A673 (cell line): ENCODE measurements around the gene ENTPD8. TPM values are rescaled to one million over a fixed set of nuclear protein-coding genes. Genes with fewer than 3 reads are reported as not detected.
"Not testable (repeated sequence)": the region's sequence is repeated elsewhere in the genome, so short reads cannot be mapped to it uniquely, and the experiment has no call there.

Source experiments
- BruUV-seq: library from RNA; stranded (reverse); fragments of 400-500 nt; replicated peaks from 2 replicates; lab custom pipeline; 2021; lab: Mats Ljungman, UMichigan
- CTCF ChIA-PET: fragments of 300-600 bp; sonication (Branson Sonifier 250); formaldehyde crosslinking; loops from one replicate; lab custom pipeline; 2022; ENCODE audit warnings: antibody characterized with exemption; lab: Charles Lee
- POLR2A ChIA-PET: fragments of 300-600 bp; sonication (Branson Sonifier 250); formaldehyde crosslinking; loops from one replicate; lab custom pipeline; 2022; ENCODE audit warnings: antibody characterized with exemption; ENCODE audit not compliant: low non-redundant PET; lab: Charles Lee
- DNase-seq: peaks from one replicate; pipeline ENCODE4 v3.0.0-alpha.2; 2015; ENCODE audit warnings: low spot score
- H3K27ac ChIP-seq: fragments of 200-600 bp; sonication (generic); 2 replicates; pipeline ENCODE4 v1.5.1; 2016; ENCODE audit warnings: mixed run types, low read depth, mild to moderate bottlenecking, mixed read lengths, antibody characterized with exemption, low read length; ENCODE audit not compliant: poor library complexity, severe bottlenecking
- H3K27me3 ChIP-seq: fragments of 200-600 bp; sonication (generic); replicated peaks from 2 replicates; pipeline ENCODE4 v1.6.1; 2017; ENCODE audit warnings: mixed run types, low read depth, mild to moderate bottlenecking, mixed read lengths, antibody characterized with exemption, low read length; ENCODE audit not compliant: insufficient read depth, poor library complexity
- H3K36me3 ChIP-seq: fragments of 200-600 bp; sonication (generic); 2 replicates; pipeline ENCODE4 v1.6.1; 2016; ENCODE audit warnings: mixed run types, mild to moderate bottlenecking, mixed read lengths, antibody characterized with exemption, low read length; ENCODE audit not compliant: insufficient read depth, poor library complexity, severe bottlenecking
- H3K4me1 ChIP-seq: fragments of 200-600 bp; sonication (generic); 2 replicates; pipeline ENCODE4 v1.6.1; 2017; ENCODE audit warnings: mixed run types, mild to moderate bottlenecking, mixed read lengths, antibody characterized with exemption, low read length; ENCODE audit not compliant: insufficient read depth, poor library complexity, severe bottlenecking
- H3K4me3 ChIP-seq: fragments of 200-600 bp; sonication (generic); 2 replicates; pipeline ENCODE4 v1.5.1; 2016; ENCODE audit warnings: low read depth, mixed run types, mild to moderate bottlenecking, mixed read lengths, low read length; ENCODE audit not compliant: poor library complexity, severe bottlenecking
- H3K9me3 ChIP-seq: fragments of 200-600 bp; sonication (generic); 2 replicates; pipeline ENCODE4 v1.6.1; 2016; ENCODE audit warnings: mixed run types, low read depth, mild to moderate bottlenecking, mixed read lengths, antibody characterized with exemption, low read length; ENCODE audit not compliant: poor library complexity, severe bottlenecking
- CTCF ChIP-seq: fragments of 300-800, 200-600 bp; sonication (generic); conservative IDR thresholded peaks from 2 replicates; pipeline ENCODE4 v1.5.1; 2017; ENCODE audit warnings: low read depth, mild to moderate bottlenecking, antibody characterized with exemption, low read length, moderate library complexity, mixed read lengths
- EZH2 ChIP-seq: fragments of 200-600 bp; sonication (generic); IDR thresholded peaks from 2 replicates; pipeline ENCODE4 v1.6.1; 2017; ENCODE audit warnings: borderline replicate concordance, low read depth, mild to moderate bottlenecking, mixed read lengths, antibody characterized with exemption, low read length; ENCODE audit not compliant: poor library complexity, severe bottlenecking
- intact Hi-C: fragments of 100-400 bp; cut with micrococcal nuclease; formaldehyde crosslinking; loops from one replicate; pipeline ENCODE4 v1.10.0; 2022; ENCODE audit not compliant: unreplicated experiment
- total RNA-seq: library from RNA; stranded (reverse); gene quantifications from 2 replicates; pipeline ENCODE4 v1.2.3, GENCODE V29; 2021

Gene ENTPD8
- total RNA-seq, 1 experiment from 2014 or later: not detected

GRCh38 chr9:137410891-137411249 lies 30.3 kb downstream of the ENTPD8 start:
- no TSS peak for BruUV-seq
- intact Hi-C loops: no loop called here

GRCh38 chr9:137410236-137410890 lies 30.8 kb downstream of the ENTPD8 start:
- H3K9me3 ChIP-seq, H3K27ac ChIP-seq, POLR2A ChIA-PET, DNase-seq, CTCF ChIA-PET, intact Hi-C loops, H3K4me3 ChIP-seq, H3K27me3 ChIP-seq, BruUV-seq, H3K36me3 ChIP-seq: not testable (repeated sequence)
- peaks cover 27% of the 10 kb centered on the region for H3K4me1 ChIP-seq

More at GRCh38 chr9:137410891-137411249, 30.3 kb downstream of the ENTPD8 start:
- no peaks in the 10 kb centered on the region for H3K27me3 ChIP-seq
- H3K4me3 ChIP-seq: no peak overlapping the region
- H3K36me3 ChIP-seq: no peaks in the 10 kb centered on the region
- ChIA-PET POLR2A (no interaction called here), CTCF (no interaction called here)
- TF ChIP-seq EZH2 (no peak), CTCF (no peak)
- no peak for DNase-seq
- H3K4me1 ChIP-seq: peaks cover 27% of the 10 kb centered on the region
- no peaks in the 10 kb centered on the region for H3K9me3 ChIP-seq
- peak overlapping the region; percentile 5 for H3K27ac ChIP-seq

GRCh38 chr9:137409515-137409914 lies 31.6 kb downstream of the ENTPD8 start:
- peaks cover 27% of the 10 kb centered on the region for H3K4me1 ChIP-seq
- TF ChIP-seq EZH2 (no peak), CTCF (no peak)
- intact Hi-C loops: loop anchor here (2.0 kb wide), 1 partner anchor 115 kb away; no protein-coding TSS in a partner anchor
- CTCF ChIA-PET: no interaction called here
- no peak overlapping the region for H3K4me3 ChIP-seq
- POLR2A ChIA-PET: interaction anchor here (0.8 kb wide), 1 partner anchor 305 kb away, joined by 3 read pairs; no protein-coding TSS in a partner anchor
- BruUV-seq: no TSS peak
- no peaks in the 10 kb centered on the region for H3K27me3 ChIP-seq
- H3K27ac ChIP-seq: no peak overlapping the region
- no peaks in the 10 kb centered on the region for H3K36me3 ChIP-seq
- H3K9me3 ChIP-seq: no peaks in the 10 kb centered on the region
- DNase-seq: no peak
